GM18873 (cell line): ENCODE results near the gene LTB.
A peak's percentile ranks its signal among the peaks of the same experiment; 100 is the strongest.

ENCODE experiments used
- ATAC-seq: cut with Tn5 transposase; IDR thresholded peaks from one replicate; pipeline ENCODE4 v1.9.1; 2021; ENCODE audit warnings: mild to moderate bottlenecking, moderate library complexity, moderate number of reproducible peaks; ENCODE audit not compliant: unreplicated experiment, low FRiP score

Gene LTB, protein sequence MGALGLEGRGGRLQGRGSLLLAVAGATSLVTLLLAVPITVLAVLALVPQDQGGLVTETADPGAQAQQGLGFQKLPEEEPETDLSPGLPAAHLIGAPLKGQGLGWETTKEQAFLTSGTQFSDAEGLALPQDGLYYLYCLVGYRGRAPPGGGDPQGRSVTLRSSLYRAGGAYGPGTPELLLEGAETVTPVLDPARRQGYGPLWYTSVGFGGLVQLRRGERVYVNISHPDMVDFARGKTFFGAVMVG

GRCh38 chr6:31582230-31582643, at the start of gene LTB:
LTB (minus strand) TSS chr6:31582424; CDS start chr6:31582417, 7 bp downstream.
- ATAC-seq, result no peak

- ATAC-seq, result no peak
Measured at GRCh38 chr6:31631681-31632278, 49.6 kb upstream of the LTB start.

- no peak for ATAC-seq
Measured at GRCh38 chr6:31631209-31631608, 49.0 kb upstream of the LTB start.

GRCh38 chr6:31630177-31630934, 48.1 kb upstream of the LTB start:
- ATAC-seq, result no peak

GRCh38 chr6:31629014-31629413, 46.8 kb upstream of the LTB start:
- no peak for ATAC-seq

DNA sequence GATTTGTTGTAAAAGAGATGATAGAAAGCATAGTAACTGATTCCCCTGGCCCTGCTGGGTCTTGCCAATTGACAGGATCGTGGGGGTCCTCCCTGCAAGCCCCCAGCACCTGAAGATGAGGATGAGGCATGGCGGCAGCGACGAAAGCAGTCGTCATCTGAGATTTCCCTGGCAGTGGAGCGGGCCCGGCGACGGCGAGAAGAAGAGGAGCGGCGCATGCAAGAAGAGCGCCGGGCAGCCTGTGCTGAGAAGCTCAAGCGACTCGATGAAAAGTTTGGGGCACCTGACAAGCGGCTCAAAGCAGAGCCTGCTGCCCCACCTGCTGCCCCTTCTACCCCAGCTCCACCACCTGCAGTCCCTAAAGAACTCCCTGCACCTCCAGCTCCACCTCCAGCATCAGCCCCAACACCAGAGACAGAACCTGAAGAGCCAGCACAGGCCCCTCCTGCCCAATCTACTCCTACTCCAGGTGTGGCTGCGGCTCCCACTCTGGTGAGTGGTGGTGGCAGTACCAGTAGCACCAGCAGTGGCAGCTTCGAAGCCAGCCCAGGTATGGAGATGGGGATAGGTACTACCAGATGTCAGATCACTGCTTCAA, 45.6 kb upstream of the LTB start:
- no peak for ATAC-seq

GRCh38 chr6:31626952-31627351, 44.7 kb upstream of the LTB start:
- no peak for ATAC-seq

DNA sequence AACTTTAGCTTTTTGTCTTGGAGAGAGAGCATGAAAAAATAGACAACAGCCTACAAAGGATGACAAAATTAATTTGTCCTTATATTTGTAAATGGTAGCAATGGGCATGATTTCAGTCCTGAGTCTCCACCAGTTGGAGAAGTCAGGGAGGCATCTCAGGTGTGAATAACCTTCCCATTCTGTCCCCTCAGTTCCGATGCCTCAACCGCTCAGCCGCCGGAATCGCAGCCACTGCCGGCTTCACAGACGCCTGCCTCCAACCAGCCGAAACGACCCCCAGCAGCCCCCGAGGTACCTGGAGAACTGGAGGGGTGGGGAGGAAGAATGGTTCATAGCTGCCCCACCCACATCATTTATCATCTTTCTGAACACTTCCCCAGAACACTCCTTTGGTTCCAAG, 41.8 kb upstream of the LTB start:
- ATAC-seq, result no peak

GRCh38 chr6:31622684-31623091, 40.5 kb upstream of the LTB start:
- no peak for ATAC-seq

DNA sequence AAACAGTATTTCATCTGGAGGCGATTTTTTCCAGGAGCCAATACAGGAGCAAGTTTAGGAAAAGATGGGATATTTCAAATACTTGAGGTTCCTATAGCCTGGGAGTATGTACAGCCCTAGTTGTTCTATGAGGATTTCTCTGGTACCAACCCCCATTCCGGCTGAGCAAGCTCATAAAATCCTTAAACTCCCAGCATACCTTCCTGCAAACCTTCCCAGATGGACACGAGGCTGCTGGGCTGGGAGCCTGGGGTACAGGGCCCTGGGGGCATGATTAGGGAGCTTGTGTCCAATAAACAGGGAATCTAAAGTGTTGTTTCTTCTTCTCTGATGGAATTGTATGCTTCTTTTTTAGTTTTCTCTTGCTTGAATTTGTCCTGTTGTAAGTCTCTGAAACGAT, 39.8 kb upstream of the LTB start:
- ATAC-seq, result no peak

DNA sequence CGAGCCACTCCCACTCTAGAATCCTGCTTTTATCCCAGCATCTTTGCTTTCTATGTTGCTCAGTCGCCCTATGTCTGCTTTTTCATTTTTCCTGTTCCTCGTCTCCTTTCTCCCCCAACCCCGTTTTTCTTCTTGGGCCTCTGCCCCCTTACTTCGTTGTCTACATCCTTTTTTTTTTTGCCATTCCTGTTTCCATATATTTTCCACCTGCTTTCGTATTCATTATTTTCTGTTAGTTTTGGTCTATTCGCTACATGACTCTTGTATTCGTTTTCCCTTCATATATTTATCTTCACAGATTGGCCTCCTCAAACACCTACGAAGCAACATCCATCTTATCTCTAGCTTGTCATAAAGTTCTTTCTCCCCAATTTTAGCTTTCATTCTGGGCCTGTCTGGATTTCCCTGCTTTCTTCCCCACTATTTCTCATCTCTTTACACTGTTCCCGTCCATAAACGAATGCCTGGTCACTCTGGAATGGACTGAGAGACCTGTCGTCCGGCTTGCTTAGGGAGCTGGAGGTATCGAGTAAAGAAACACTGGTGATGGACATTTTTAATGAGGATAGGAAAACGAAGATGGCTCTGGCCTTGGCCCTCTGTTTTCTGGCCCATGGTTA, 39.2 kb upstream of the LTB start:
- ATAC-seq, result no peak

DNA sequence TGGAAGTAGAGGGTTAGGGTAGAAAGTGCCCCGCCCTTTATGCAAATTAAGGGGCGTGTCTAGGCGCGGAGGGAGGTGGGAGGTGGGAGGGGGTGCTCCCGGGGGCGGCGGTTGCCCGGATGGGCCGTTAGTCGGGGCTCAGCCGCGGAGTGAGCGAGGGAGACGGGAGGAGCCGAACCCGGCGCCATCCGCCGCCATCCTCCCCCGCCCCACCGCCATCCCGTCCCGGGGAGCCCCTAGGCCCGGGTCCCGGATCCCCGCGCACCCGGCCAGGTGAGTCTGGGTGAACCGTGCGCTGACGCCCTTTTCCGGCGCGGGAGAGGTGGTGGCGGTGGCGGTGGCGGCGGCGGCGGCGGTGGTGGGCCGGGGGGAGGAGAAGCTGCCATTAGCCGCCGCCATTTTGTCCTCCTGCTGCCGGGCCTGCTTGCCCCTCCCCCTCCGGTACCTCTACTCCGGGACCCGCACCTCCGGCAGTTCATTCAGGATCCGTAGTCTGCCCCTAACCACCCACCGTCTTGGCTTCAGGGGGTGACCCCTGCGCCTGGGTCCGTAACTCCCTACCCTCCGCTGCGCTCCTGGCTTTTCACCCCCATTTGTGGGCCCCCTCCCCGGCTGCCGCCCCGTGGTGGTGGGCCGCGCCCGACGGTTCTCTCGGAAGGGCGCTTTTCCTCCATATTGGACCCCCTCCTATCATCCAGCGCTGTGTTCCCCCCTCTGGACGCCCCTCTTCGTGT, 38.5 kb upstream of the LTB start, which contains the start of gene PRRC2A:
Gene PRRC2A, plus strand, starts transcription at position 130 of the 734 bp plus-strand sequence. CDS start 2,075 bp downstream, outside the sequence.
- peak; percentile 24 for ATAC-seq

GRCh38 chr6:31619805-31620585, 37.8 kb upstream of the LTB start:
- peak; percentile 57 for ATAC-seq

GRCh38 chr6:31617010-31617409, 34.8 kb upstream of the LTB start:
- no peak for ATAC-seq

DNA sequence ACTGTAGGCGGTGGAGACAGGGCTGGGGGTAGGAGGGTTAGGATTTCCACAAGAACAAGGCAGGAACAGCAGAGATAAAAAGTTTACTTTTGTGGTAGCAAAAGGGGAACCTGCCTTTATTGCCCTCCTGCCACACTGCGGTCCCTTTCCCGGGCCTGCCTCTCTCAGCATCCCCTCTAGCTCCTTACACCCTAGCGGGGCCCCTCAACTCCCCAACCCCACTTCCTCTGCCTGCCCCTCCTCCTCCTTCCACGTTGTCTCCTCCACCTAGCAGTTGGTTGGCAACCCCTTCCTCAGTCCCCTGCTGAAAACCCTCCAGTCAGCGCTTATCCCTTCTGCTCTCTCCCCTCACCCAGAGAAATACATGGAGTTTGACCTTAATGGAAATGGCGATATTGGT, 33.5 kb upstream of the LTB start:
- ATAC-seq, result no peak

DNA sequence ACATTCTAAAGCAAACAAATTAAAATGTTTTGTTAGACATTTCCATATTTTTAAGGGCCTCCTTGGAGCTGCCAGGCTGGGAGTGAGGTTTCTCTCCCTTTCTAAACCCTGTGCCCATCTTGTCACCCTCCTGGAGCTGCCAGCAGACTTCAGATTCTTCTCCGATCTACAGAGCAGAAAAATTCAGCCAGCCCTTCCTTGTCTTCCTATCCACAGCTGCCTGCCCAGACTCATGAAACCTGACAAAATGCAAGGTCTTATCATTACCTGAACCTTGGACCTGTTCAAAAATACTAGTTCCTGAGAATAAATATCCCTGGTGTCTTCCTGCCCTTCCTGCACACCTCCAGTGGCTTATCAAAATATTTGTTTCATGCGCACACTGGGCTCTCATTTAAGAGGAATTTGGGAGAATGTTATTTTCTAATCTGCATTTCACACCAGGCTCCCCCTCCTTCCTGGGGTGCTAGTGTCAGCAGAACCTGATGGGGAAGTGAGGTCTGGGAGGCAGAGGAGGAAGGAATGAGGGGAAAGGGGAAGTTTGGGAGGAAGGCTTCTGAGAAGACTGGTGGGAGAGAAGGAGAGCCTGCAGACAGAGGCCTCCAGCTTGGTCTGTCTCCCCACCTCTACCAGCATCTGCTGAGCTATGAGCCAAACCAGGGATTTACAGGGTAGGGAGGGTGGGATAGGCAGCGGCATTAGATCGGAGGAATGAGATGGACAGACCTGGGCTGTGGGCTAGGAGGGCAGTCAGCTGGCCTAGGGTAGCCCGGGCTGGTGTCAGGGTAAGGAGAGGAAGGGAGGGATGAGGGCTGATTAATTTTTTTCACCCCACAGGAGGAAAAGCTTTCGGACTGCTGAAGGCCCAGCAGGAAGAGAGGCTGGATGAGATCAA, 32.7 kb upstream of the LTB start, which contains the start of gene AIF1:
Gene AIF1, plus strand, starts transcription at position 551 of the 895 bp plus-strand sequence. Its CDS starts 96 bp downstream, at position 647.
- no peak for ATAC-seq

- ATAC-seq, result no peak
Measured at GRCh38 chr6:31614075-31614619, 31.9 kb upstream of the LTB start.

DNA sequence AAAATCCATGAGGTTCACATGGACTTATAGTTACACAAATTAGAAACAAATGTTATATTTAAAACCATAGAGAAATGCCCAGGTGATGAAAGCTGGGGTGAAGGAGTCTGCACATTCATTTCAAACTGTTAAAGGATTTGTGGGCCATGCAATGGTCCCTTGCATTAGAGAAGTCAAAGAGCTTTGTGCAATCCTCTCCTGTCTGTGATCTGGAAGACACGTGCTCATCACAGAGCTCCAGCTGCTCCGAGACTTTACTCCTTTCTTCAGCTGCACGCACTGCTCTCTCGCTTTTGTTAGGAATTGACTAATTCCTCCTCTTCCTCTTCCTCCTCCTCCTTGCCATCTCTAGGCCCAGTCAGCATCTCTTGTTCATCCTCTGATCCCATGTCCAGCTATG, 28.7 kb upstream of the LTB start:
- no peak for ATAC-seq
